Lung (tissue), 12 donors: ENCODE data around the gene GPR35. TPM values are rescaled to one million over a fixed set of nuclear protein-coding genes. Genes with fewer than 3 reads are reported as not detected.

Source experiments
- ATAC-seq: fragments of 200-7000 bp; cut with Tn5 transposase; one replicate; pipeline ENCODE4 v1.9.1; 2020; ENCODE audit warnings: moderate number of reproducible peaks; ENCODE audit not compliant: insufficient read depth, low FRiP score
- DNase-seq, 3 donors: peaks; one replicate each; pipeline ENCODE4 v3.0.0-alpha.2; 2013 to 2017
- H3K27ac ChIP-seq, 2 donors: one replicate each; pipeline ENCODE4 v1.5.1; 2013; ENCODE audit warnings: mild to moderate bottlenecking in 2 of 2, moderate library complexity in 2 of 2, control low read depth in 1 of 2, inconsistent platforms in 1 of 2, low read depth in 1 of 2, low read length in 1 of 2
- H3K27me3 ChIP-seq, 3 donors: one replicate each; pipeline ENCODE4 v1.5.1; 2013; ENCODE audit warnings: low read length in 2 of 3; ENCODE audit not compliant: control insufficient read depth in 3 of 3, insufficient read depth in 3 of 3
- H3K36me3 ChIP-seq, 4 donors: one replicate each; pipeline ENCODE4 v1.5.1; 2013; ENCODE audit warnings: low read length in 4 of 4, mild to moderate bottlenecking in 1 of 4, moderate library complexity in 1 of 4; ENCODE audit not compliant: control insufficient read depth in 4 of 4, insufficient read depth in 4 of 4
- H3K4me1 ChIP-seq, 5 donors: one replicate each; pipeline ENCODE4 v1.5.1; 2013; ENCODE audit warnings: low read length in 5 of 5, mild to moderate bottlenecking in 2 of 5, moderate library complexity in 1 of 5; ENCODE audit not compliant: control insufficient read depth in 5 of 5, insufficient read depth in 5 of 5
- H3K4me3 ChIP-seq: one replicate; pipeline ENCODE4 v1.5.1; 2013; ENCODE audit warnings: mild to moderate bottlenecking, control low read depth, moderate library complexity
- H3K9ac ChIP-seq, 2 donors: one replicate each; pipeline ENCODE4 v1.5.1; 2013; ENCODE audit warnings: low read length in 2 of 2, control low read depth in 1 of 2; ENCODE audit not compliant: insufficient read depth in 1 of 2
- H3K9me3 ChIP-seq, 4 donors: one replicate each; pipeline ENCODE4 v1.5.1; 2013; ENCODE audit warnings: low read length in 3 of 4, mild to moderate bottlenecking in 1 of 4, moderate library complexity in 1 of 4; ENCODE audit not compliant: control insufficient read depth in 4 of 4, insufficient read depth in 3 of 4
- CTCF ChIP-seq: IDR thresholded peaks from 2 replicates; pipeline ENCODE4 v1.5.1; 2012; ENCODE audit warnings: mild to moderate bottlenecking; ENCODE audit errors: control extremely low read depth, extremely low read depth
- WGBS, 2 donors: extraction: QIAGEN DNeasy Blood & Tissue Kit; methylation state at CpG; one replicate each; pipeline ENCODE4 v1.1.7; 2013; 5-methylcytosine and 5-hydroxymethylcytosine counted together
- polyA plus RNA-seq, 2 donors: library from polyadenylated mRNA; stranded (reverse); fragments of 200-250 nt; gene quantifications; one replicate each; pipeline ENCODE4 v1.2.1, GENCODE V29; 2013
- total RNA-seq, 2 donors: library from RNA; depleted of rRNA in 1 of 2; stranded (reverse); fragments of >200 nt in 1 of 2; gene quantifications; one replicate each; pipeline ENCODE4 v1.2.1, GENCODE V29; 2014 to 2021
- donor health status: control.
- donor health status: control.
- donor health status: Bipolar disorder and iron deficiency.
- donor health status: healthy.
- donor health status: DM: yes; HTN: yes; CAD: no.

GPR35 gene
- total and polyA plus RNA-seq, 4 donors, result 2.3 to 10.3 (median 4.1) TPM

- H3K4me1 ChIP-seq, result peaks cover 0 to 20% (median 0%) of the 10 kb centered on the region in 5 donors
- no peak for TF ChIP-seq CTCF
- peak; percentile 63 to 85 (median 70) for DNase-seq
- H3K4me3 ChIP-seq, result no peak overlapping the region
- H3K9me3 ChIP-seq, result no peaks in the 10 kb centered on the region
- no peaks in the 10 kb centered on the region for H3K27me3 ChIP-seq
- no peaks in the 10 kb centered on the region for H3K36me3 ChIP-seq
- H3K9ac ChIP-seq, result no peak overlapping the region
- WGBS, 2 donors, result 36 to 45% methylated on average over 21 of the region's 21 CpGs
- no peak overlapping the region for H3K27ac ChIP-seq
- no peak for ATAC-seq
Measured at GRCh38 chr2:240626531-240627300, 1.4 kb downstream of the GPR35 start.

DNA sequence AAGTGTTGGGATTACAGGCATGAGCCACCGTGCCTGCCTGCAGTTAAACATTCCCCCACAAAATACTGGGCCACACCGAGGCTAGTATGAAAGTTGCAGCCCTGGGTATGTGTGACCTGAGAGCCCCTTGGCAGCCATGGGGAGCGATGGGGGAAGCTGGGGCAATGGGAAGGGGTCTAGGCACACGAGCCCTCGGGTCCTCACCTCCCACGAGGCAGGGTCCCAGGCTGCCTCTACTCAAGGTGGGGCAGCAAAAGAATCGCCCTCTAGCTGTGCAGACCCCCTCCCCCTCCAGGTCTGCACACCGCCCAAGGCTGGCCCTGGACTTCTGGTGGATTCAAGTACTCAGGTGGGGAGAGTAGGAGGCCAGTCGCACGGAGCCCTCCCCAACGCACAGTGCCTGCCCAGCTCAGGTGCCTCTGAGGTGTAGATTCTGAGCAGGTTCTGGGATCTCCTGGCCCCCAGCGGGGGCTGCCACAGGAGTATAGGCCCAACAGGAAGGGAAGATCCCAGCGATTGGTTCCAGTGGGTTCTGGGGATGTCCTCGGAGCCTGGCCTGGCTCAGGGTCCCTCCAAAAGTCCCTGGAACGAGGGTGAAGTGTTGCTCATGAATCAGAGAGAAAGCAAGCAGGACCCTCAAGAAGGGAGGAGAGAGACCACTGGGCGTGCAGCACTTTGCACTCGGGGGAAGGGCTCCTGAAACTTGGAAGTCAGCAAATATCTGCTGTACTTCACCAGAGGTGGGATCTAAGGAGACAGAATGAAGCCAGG, 2.6 kb downstream of the GPR35 start:
- no peaks in the 10 kb centered on the region for H3K27me3 ChIP-seq
- no peaks in the 10 kb centered on the region for H3K36me3 ChIP-seq
- no peak overlapping the region for H3K4me3 ChIP-seq
- no peak overlapping the region for H3K27ac ChIP-seq
- ATAC-seq (no peak), DNase-seq (peak in 1 of 3 donors; percentile 2)
- no peaks in the 10 kb centered on the region for H3K9me3 ChIP-seq
- WGBS, 2 donors, result 89 to 94% methylated on average over 17 of the region's 17 CpGs
- H3K4me1 ChIP-seq, result peaks cover 0 to 16% (median 0%) of the 10 kb centered on the region in 5 donors
- TF ChIP-seq CTCF, result no peak
- no peak overlapping the region for H3K9ac ChIP-seq

GRCh38 chr2:240628507-240628807, 3.2 kb downstream of the GPR35 start:
- DNase-seq, result no peak
- H3K27me3 ChIP-seq, result no peaks in the 10 kb centered on the region
- peaks cover 0 to 15% (median 0%) of the 10 kb centered on the region in 5 donors for H3K4me1 ChIP-seq
- no peaks in the 10 kb centered on the region for H3K36me3 ChIP-seq
- no peaks in the 10 kb centered on the region for H3K9me3 ChIP-seq
- no peak overlapping the region for H3K27ac ChIP-seq
- TF ChIP-seq CTCF, result no peak
- H3K9ac ChIP-seq, result no peak overlapping the region
- no peak for ATAC-seq
- WGBS, 2 donors, result 79 to 85% methylated on average over 5 to 7 of the region's 7 CpGs
- H3K4me3 ChIP-seq, result no peak overlapping the region
